ENCODE data around the gene OTOP2.
"Not testable (repeated sequence)": the region's sequence is repeated elsewhere in the genome, so short reads cannot be mapped to it uniquely, and the experiment has no call there.

Gene OTOP2

GRCh38 chr17:74981318-74981978, 57.4 kb downstream of the OTOP2 start:
- peak overlapping the region; percentile 42 for H3K4me2 ChIP-seq (ENCODE audit: low read depth, low read length, poor library complexity, severe bottlenecking)
- no peaks in the 10 kb centered on the region for H3K27me3 ChIP-seq (ENCODE audit: low read length)
- H3K4me3 ChIP-seq (ENCODE audit: insufficient read depth, low read length, poor library complexity, severe bottlenecking): peak overlapping the region; percentile 26
- H2AFZ ChIP-seq (ENCODE audit: low read depth, low read length, severe bottlenecking): peak overlapping the region; percentile 15
- no peak for TF ChIP-seq EZH2phosphoT487 (conservative IDR thresholded peaks at IDR 0.05; ENCODE audit: low read length)
- H3F3A ChIP-seq (ENCODE audit: insufficient read depth): no peaks in the 10 kb centered on the region
- no peaks in the 10 kb centered on the region for H3K9me2 ChIP-seq (replicated peaks; ENCODE audit: insufficient read depth, low read length)
- H3K9me3 ChIP-seq (ENCODE audit: insufficient read depth, low read length): no peaks in the 10 kb centered on the region
- no peaks in the 10 kb centered on the region for H3K36me3 ChIP-seq (ENCODE audit: low read length)
- peak overlapping the region; percentile 39 for H3K9ac ChIP-seq (ENCODE audit: low read length)
- H3K27ac ChIP-seq (ENCODE audit: low read depth, low read length): no peak overlapping the region
- no peaks in the 10 kb centered on the region for H3K79me2 ChIP-seq (ENCODE audit: insufficient read depth, low read length)
- no peaks in the 10 kb centered on the region for H4K20me1 ChIP-seq (ENCODE audit: low read depth, low read length)

DNA sequence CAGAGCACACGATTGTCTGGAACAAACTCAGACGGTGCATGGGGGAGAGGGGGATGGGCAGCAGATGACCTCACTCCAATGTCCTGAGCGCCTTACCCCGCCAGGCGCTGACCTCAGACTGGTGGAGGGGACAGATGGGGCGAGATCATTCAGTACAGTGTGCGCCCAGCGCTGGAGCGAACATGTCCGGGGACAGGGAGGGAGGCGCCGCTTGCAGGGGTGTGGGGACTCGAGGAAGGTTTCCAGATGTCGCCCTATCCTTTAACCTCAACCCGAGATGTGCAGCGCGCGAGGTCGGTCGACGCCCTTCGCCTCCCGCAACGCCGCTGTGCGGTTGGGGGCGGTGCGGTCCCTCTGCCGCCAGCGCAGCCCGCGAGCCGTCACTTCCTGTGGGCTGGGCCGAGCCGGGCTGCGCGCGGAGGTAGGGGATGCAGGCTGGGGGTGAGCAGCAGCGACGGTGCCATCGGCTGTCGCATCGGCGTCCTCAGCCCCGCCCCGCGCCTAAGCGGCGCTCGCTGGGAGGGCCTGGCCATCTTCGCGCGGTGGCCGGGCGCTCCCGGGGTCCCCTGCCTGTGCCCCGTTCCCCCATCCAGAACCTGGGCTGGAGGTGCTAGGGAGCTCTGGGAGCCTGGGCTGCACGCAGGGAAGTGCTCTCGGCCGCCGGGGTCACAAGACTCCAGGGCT, 58.0 kb downstream of the OTOP2 start:
- no peaks in the 10 kb centered on the region for H3K79me2 ChIP-seq (ENCODE audit: insufficient read depth, low read length)
- no peaks in the 10 kb centered on the region for H3K36me3 ChIP-seq (ENCODE audit: low read length)
- no peaks in the 10 kb centered on the region for H3K9me2 ChIP-seq (replicated peaks; ENCODE audit: insufficient read depth, low read length)
- no peaks in the 10 kb centered on the region for H4K20me1 ChIP-seq (ENCODE audit: low read depth, low read length)
- peak overlapping the region; percentile 39 for H3K9ac ChIP-seq (ENCODE audit: low read length)
- H3K9me3 ChIP-seq (ENCODE audit: insufficient read depth, low read length): no peaks in the 10 kb centered on the region
- peak overlapping the region; percentile 42 for H3K4me2 ChIP-seq (ENCODE audit: low read depth, low read length, poor library complexity, severe bottlenecking)
- H2AFZ ChIP-seq (ENCODE audit: low read depth, low read length, severe bottlenecking): peak overlapping the region; percentile 70
- H3K27me3 ChIP-seq (ENCODE audit: low read length): no peaks in the 10 kb centered on the region
- H3K27ac ChIP-seq (ENCODE audit: low read depth, low read length): no peak overlapping the region
- H3F3A ChIP-seq (ENCODE audit: insufficient read depth): no peaks in the 10 kb centered on the region
- H3K4me3 ChIP-seq (ENCODE audit: insufficient read depth, low read length, poor library complexity, severe bottlenecking): peak overlapping the region; percentile 26
- TF ChIP-seq EZH2phosphoT487 (conservative IDR thresholded peaks at IDR 0.05; ENCODE audit: low read length): no peak
- no peak for TF ChIP-seq CTCF (IDR thresholded peaks at IDR 0.05; ENCODE audit: insufficient read depth, low read length, poor library complexity, severe bottlenecking)

GRCh38 chr17:74982663-74983313, 58.7 kb downstream of the OTOP2 start:
- Histone ChIP-seq H3K4me2 (ENCODE audit: low read depth, low read length, poor library complexity, severe bottlenecking) (peak overlapping the region; percentile 42), H3K4me3 (ENCODE audit: insufficient read depth, low read length, poor library complexity, severe bottlenecking) (peak overlapping the region; percentile 26), H2AFZ (ENCODE audit: low read depth, low read length, severe bottlenecking) (peak overlapping the region; percentile 70), H3K9ac (ENCODE audit: low read length) (peak overlapping the region; percentile 39; the same call in 1 of the 2 replicates)
- not testable (repeated sequence) for H4K20me1 ChIP-seq (ENCODE audit: low read depth, low read length); H3K79me2 ChIP-seq (ENCODE audit: insufficient read depth, low read length); H3K27ac ChIP-seq (ENCODE audit: low read depth, low read length); H3K36me3 ChIP-seq (ENCODE audit: low read length); H3K9me2 ChIP-seq (replicated peaks; ENCODE audit: insufficient read depth, low read length); H3F3A ChIP-seq (ENCODE audit: insufficient read depth); H3K27me3 ChIP-seq (ENCODE audit: low read length); H3K9me3 ChIP-seq (ENCODE audit: insufficient read depth, low read length)

Data from SU-DHL-6 (cell line).